HG03439 (cell line): ENCODE measurements around the gene KCNE4.

ENCODE experiments used
- ATAC-seq: cut with Tn5 transposase; IDR thresholded peaks from one replicate; pipeline ENCODE4 v1.9.1; 2021; ENCODE audit warnings: mild to moderate bottlenecking, moderate library complexity; ENCODE audit not compliant: unreplicated experiment

KCNE4 gene

DNA sequence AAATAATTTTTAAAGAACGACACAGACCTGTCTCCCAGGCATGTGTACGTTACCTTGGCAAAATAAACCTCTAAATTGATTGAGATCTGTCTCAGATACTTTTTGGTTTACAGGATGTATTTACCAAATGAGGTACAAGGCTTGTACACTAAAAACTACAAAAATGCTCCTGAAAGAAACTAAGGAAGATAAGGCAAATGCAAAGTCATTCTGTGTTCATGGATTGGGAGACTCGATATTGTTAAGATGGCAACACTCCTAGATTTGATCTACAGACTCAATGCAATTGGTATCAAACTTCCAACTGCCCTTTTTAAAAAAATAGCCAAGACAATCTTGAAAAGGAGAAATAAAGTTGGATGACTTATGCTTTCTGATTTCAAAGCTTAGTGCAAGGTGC is 11.5 kb upstream of the KCNE4 start:
- no peak for ATAC-seq

- no peak for ATAC-seq
Measured at GRCh38 chr2:223041527-223042109, 10.4 kb upstream of the KCNE4 start.

DNA sequence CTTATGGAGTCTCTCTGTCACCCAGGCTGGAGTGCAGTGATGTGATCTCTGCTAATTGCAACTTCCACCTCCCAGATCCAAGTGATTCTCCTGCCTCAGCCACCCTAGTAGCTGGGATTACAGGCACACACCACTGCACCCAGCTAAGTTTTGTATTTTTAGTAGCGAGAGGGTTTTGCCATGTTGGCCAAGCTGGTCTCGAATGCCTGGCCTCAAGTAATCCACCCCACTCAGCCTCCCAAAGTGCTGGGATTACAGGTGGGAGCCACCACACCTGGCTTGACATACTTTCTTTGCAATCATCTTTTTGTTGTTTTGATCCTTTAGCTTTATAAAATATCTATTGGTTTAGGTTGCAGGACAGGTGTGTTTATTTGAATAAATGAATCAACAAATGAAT is 9.7 kb upstream of the KCNE4 start:
- ATAC-seq, result no peak

DNA sequence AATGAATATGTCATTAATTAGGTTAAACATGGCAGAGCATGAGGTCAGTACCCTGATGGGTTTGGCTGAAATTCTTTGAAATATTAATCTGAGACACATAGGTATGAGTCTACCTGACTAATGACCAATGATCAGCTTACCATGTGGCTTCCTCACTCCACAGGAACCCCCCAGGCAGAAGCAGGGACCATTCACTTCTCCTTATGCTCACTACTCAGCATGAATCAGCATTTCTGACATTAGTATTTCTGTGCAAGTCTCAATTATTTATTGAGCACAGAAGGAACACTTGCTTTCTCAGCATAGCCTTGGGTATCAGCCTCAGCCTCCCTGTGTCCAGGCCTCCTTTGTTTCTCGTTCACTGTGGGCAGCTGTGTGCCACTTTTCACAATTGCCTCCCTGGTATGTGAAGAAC is 9.3 kb upstream of the KCNE4 start:
- ATAC-seq, result no peak

DNA sequence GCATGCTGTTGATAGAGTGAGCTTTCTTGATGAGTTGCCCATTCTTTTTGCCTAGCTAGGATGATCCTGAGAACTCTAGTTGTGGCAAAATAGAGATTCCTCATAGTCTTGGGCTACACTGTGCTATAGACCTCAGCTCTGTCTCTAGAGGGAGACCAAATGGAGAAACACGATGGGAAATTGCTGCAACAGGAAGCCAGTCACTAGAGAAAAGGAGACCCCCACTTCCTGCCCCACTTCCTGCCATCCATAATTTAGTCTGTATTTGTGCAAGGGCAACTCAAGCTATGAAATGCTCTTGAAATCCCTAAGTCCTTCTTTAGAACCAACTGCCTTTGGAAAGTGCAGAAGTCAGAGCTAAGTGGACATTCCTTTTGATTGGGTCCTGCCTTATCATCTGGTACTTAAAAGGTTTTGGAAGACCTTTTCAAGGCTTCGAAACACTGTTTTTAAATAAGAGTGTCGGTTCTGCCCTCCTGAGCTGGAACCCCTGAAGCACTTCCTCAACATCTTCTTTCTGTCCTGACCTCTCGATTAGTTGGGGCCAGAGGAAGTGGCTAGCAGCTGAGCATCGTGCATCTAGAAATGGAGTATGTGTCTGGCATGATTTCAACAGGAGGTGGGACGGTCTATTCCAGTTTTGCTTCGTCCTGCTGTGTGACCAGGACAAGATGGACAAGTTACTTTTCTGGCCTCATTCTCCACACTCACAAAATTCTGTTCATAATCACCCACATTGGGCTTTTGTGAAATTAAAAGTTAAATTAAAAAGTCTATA is 8.6 kb upstream of the KCNE4 start:
- no peak for ATAC-seq

DNA sequence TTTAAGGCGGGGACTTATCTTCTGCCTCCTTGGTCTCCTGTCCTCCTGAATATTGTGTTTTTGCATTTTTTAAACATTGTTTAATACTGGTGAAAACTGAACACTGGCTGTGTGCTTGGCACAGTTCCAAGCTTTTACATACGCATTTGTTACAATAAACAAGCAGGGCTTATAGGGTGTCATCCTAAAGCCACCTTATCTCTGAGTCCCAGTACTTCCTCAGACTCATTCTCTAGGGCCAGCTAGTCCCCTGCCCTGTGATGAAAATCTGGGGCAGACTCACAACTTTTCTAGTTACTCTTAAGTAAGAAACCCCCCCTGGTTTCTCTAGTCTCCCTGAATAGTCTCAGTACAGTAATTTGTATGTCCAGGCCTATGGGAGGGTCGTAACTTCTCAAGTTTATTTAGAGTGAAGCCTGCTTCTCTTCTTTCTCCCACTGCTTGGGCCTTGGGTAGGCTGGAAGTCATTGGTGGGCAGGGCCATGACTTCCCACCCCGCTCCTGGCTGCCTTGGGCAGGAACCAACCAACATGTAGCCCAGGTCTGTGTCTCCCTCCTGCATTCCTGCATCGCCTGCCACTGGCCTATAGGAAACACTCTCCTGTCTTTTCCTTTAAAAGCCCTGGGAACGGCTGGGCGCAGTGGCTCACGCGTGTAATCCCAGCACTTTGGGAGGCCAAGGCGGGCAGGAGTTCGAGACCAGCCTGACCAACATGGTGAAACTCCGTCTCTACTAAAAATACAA is 7.7 kb upstream of the KCNE4 start:
- ATAC-seq, result no peak

- no peak for ATAC-seq
Measured at GRCh38 chr2:223044916-223045700, 6.9 kb upstream of the KCNE4 start.

GRCh38 chr2:223046470-223047040 is 5.4 kb upstream of the KCNE4 start:
- ATAC-seq, result no peak

DNA sequence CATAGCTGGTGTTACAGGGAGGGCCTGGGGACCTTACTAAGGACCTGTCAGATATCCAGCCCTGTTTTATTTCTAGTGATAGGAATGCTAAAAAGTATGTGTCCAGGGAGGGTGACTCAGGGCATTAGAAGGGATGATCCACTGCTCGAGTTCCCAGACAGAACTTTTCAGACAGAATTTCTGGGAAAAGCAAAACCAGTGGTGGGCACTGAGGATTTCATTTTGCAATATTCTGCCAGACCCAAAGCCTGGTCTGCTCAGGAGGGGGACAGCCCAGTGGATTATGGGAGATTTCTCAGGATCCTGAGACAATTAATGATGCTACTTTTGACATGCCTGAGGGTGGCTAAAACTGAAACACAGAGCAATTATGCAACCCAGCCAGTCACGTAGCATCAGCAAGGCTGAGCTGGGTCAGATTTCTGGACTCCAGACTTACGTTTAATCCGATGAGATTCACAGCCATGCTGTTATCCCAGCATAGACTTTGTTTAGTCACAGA is 4.7 kb upstream of the KCNE4 start:
- ATAC-seq, result no peak

DNA sequence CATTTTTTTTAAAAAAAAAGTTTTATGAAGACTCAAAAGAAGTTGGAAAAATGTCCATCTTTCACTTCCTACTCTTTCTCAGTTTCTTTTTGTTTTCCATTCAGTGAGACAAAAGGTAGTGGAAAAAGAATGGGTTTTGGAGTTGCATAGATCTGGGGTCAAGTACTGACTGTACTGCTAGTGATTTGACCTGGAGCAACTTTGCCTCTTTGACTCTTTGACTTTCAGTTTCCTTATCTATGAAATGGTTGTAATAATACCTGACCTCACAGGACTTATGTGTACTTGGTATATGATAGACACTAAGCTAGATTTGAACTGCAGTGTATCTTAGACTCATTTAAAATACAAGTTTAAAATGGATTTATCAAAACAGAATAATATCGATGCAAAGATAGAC is 3.5 kb upstream of the KCNE4 start:
- ATAC-seq, result no peak

DNA sequence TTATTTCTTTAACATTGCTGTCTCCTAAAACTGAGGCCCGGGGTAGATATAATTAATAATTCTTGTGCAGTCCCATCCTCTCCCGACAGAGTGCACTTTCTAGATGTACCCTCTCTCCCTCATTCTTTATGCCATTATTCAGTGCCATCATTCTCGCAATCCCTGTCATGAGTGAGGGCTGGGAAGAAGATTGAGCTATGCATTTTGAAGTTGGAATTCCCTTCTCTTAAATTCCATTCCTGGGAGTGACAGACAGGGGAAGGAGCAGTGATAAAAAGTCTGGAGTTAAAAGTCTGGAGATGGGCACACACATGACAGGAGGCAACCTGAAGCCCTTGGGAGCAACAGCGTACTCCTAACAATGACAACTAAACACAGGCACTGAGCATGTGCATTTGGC is 2.6 kb upstream of the KCNE4 start:
- ATAC-seq, result no peak

- ATAC-seq, result no peak
Measured at GRCh38 chr2:223050188-223050587, 1.8 kb upstream of the KCNE4 start.

DNA sequence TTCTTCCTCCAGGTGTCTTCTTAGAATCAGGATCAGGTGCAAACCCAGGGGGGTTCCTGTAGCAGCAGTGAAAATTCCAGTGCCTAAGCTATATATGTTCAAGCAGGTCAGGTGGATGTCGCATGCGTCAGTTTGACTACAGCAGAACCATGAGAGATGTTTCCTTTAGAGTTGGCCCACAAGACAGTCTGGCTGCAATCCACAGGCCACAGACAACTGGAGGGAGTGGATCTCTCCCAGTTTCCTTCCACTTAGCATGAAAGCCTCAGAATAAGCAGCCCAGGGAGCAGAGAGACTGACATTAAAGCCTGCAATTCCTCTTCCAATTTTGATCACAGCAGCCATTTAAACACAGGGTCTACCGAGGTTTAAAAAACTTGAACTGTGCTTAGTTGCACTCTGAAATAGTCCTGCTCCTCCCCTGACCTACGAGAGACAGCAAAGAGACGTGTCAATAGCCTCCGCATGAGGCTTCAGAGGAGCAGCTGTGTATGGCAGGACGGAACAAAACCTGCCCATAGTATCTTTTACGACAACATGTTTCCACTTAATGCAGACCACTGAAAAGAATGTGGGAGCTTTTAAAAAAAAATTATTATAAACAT is 988 bp upstream of the KCNE4 start:
- no peak for ATAC-seq

- ATAC-seq, result no peak
Measured at GRCh38 chr2:223052548-223053483, 826 bp downstream of the KCNE4 start.

DNA sequence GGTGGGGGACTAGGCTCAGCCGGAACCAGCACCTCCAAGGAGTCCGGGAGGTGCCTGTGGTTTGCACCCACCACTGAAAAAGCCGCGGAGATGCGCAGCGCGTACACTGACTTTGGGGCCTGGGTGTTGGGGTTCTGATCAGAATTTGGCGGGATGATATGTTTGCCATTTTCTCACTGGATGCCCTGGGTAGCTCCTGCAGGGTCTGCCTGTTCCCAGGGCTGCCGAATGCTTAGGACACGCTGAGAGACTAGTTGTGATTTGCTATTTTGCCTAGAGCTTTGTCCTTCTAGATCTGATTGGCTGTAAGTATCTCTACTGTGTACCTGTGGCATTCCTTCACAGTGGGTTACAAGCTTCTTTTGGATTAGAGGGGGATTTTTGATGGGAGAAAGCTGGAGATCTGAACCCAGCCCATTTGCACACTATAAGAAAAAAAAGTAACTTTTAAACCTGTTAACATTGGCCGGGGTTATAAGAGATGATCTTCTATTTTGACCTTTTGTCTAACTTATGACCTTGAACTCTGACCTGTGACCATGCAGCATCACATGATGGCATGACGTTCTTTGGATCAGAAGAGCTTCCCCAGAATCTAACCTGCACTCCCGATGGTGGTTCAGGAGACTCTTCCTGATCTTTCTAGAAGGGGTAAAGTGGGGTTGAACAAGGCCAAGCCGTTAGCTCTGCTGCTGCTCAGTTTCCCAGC is 1.6 kb downstream of the KCNE4 start:
- no peak for ATAC-seq

GRCh38 chr2:223054193-223054781 is 2.3 kb downstream of the KCNE4 start:
- no peak for ATAC-seq

DNA sequence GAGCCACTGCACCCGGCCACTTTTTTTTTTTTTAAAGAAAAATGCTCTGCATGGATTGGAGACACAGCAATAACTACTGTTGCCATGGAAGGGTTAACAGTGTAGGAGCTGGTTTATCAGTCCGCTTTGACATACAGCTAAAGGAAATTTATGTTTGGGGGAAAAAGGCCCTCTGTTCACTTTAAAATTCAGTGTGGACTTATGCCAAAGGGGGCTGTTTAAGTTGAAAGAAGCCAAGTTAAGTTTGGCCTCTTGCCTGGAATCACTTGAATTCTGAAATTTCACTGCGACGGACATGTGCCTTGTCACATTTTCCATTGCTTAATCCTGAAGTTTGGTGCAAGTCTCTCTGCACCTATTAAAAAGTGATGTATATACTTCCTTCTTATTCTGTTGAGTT is 3.1 kb downstream of the KCNE4 start:
- ATAC-seq, result no peak

DNA sequence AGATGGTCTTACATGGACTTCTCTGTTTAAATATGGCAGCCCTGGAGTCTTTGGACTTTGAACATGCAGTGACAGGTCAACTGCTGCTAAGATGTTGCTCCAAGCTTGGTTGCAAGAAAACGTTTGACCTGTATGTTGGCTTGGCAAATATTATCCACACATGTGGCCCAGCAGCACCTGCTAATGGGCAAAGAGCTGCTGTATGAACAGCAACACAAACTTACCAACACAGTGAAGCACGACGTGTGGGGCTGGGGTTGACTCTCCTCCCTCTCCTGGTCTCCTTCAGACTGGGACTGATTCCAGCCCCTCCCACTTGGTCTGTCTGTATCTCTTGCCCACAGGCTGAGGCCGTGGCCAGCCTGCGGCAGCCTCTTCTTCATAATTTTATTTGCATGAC is 3.8 kb downstream of the KCNE4 start:
- no peak for ATAC-seq
